Measurements from ENCODE around the gene RHEX.
"Not testable (repeated sequence)": the region's sequence is repeated elsewhere in the genome, so short reads cannot be mapped to it uniquely, and the experiment has no call there.

DNA sequence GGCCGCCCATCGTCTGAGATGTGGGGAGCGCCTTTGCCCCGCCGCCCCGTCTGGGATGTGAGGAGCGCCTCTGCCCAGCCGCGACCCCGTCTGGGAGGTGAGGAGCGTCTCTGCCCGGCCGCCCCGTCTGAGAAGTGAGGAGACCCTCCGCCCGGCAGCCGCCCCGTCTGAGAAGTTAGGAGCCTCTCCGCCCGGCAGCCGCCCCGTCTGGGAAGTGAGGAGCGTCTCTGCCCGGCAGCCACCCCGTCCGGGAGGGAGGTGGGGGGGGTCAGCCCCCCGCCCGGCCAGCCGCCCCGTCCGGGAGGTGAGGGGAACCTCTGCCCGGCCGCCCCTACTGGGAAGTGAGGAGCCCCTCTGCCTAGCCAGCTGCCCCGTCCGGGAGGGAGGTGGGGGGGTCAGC lies 11.0 kb downstream of the RHEX start:
- not testable (repeated sequence) for TF ChIP-seq EZH2 (IDR thresholded peaks at IDR 0.05; ENCODE audit: insufficient read depth, poor library complexity, severe bottlenecking); EZH2phosphoT487 (IDR thresholded peaks at IDR 0.05; ENCODE audit: insufficient read depth, low read depth)
